Cardiac fibroblast (primary cell): ENCODE data around the gene MCRIP2.
A peak's percentile ranks its signal among the peaks of the same experiment; 100 is the strongest.

Experiments
- DNase-seq, 2 donors: peaks; one replicate each; pipeline versions ENCODE4 v3.0.0 to v3.0.0-alpha.2; 2010; ENCODE audit warnings: low read depth in 2 of 2
- H3K4me3 ChIP-seq, 2 donors: replicated peaks in 1 of 2; 1 replicate in 1 of 2; 2 replicates in 1 of 2; pipeline ENCODE4 v1.5.1; 2011; ENCODE audit warnings: low read depth in 2 of 2, low read length in 2 of 2, mild to moderate bottlenecking in 2 of 2, moderate library complexity in 1 of 2
- TF ChIP-seq, protein P1 (sequence below): IDR thresholded peaks from one replicate; pipeline ENCODE4 v1.5.1; 2011; ENCODE audit warnings: low read depth, mild to moderate bottlenecking, low read length, inconsistent platforms

The MCRIP2 gene

DNA sequence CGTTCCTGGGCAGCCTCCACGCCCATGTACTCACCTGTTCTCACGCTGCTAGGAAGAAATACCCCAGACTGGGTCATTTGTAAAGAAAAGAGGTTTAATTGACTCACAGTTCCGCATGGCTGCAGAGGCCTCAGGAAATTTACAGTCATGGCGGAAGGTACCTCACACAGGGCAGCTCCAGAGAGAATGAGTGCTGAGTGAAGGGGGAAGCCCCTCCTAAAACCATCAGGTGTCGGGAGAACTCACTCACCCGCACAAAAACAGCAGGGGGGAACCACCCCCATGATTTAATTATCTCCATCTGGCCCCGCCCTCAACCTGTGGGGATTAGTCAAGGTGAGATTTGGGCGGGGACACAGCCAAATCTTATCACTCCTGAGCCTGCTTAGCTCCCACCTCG lies 33.6 kb upstream of the MCRIP2 start:
- H3K4me3 ChIP-seq: no peak overlapping the region
- DNase-seq: no peak
- TF ChIP-seq, protein P1, sequence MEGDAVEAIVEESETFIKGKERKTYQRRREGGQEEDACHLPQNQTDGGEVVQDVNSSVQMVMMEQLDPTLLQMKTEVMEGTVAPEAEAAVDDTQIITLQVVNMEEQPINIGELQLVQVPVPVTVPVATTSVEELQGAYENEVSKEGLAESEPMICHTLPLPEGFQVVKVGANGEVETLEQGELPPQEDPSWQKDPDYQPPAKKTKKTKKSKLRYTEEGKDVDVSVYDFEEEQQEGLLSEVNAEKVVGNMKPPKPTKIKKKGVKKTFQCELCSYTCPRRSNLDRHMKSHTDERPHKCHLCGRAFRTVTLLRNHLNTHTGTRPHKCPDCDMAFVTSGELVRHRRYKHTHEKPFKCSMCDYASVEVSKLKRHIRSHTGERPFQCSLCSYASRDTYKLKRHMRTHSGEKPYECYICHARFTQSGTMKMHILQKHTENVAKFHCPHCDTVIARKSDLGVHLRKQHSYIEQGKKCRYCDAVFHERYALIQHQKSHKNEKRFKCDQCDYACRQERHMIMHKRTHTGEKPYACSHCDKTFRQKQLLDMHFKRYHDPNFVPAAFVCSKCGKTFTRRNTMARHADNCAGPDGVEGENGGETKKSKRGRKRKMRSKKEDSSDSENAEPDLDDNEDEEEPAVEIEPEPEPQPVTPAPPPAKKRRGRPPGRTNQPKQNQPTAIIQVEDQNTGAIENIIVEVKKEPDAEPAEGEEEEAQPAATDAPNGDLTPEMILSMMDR: no peak

- TF ChIP-seq, protein P1: no peak
- no peak overlapping the region for H3K4me3 ChIP-seq
- DNase-seq: no peak
These were observed 32.3 kb upstream of the MCRIP2 start for GRCh38 chr16:609316-609715.

DNA sequence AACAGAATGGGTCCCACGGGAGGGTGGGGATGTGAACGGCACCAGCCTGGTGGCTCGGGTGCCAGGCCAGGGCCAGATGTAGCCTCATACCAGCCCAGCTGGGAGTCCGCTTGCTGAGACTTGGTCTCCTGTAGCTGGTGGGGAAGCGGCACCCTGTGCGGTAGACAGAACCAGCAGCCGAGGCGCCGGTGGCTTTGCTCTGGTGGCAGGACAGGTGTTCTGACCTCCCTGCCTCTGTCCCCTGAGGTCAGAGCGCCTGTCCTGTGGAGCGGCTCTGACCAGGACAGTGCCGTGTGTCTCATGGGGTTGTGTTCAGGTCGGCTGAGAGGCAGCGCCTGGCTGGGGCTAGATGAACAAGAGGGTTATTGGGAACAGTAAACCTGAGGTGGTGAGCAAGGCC lies 31.6 kb upstream of the MCRIP2 start:
- TF ChIP-seq, protein P1: no peak
- DNase-seq: no peak
- no peak overlapping the region for H3K4me3 ChIP-seq

GRCh38 chr16:610513-611381 lies 30.9 kb upstream of the MCRIP2 start:
- TF ChIP-seq, protein P1: peak; percentile 53
- peak in 1 of 2 donors; percentile 31 for DNase-seq
- H3K4me3 ChIP-seq: no peak overlapping the region

- TF ChIP-seq, protein P1: no peak
- H3K4me3 ChIP-seq: no peak overlapping the region
- no peak for DNase-seq
These were observed 26.5 kb upstream of the MCRIP2 start for GRCh38 chr16:615122-615521.

DNA sequence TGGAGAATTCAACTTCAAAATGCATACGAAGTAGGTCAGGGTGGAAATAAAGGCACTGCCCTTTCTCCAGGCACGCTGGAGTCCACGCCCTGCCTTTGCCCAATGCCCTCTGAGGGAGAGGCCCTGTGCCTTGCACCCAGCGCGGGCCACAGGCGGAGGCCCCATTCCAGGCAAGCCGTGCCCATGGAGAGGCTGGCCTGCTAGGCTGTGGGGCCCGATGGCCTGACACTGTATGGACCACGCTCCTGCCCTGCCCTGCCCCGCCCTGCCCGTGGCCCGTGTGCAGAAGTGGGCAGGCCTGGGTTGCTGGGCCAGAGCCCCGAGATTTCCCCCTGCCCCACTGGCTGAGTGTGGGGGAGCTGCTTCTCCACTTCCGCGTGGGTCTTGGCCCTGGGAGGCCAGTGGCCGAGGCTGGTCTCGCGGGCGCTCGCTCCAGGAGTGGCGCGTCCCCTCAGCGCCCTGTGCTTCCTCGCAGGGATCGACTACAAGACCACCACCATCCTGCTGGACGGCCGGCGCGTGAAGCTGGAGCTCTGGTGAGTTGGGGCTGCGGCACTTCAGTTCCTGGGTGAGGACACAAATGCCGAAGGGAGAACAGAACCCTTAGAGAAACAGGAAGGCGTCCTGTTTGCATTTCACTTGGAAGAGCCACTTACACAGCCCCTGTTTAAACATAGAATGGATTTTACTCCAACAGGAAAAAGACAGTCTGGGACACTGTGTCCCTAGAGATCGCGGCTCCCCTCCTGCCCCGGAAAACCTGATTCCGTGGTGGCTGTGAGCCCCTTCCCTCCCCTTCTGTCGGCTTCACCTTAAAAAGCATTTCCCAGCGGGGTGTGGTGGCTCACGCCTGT lies 24.7 kb upstream of the MCRIP2 start:
- no peak overlapping the region for H3K4me3 ChIP-seq
- no peak for DNase-seq
- TF ChIP-seq, protein P1: no peak
